ENCODE data around the gene SEPTIN5. TPM values are rescaled to one million over a fixed set of nuclear protein-coding genes. Genes with fewer than 3 reads are reported as not detected.
"Not testable (repeated sequence)": the region's sequence is repeated elsewhere in the genome, so short reads cannot be mapped to it uniquely, and the experiment has no call there.

The SEPTIN5 gene
- polyA plus RNA-seq, 6 donors from 2014 or later: 0.38 to 1.6 (median 1.0) TPM; not detected in 1

DNA sequence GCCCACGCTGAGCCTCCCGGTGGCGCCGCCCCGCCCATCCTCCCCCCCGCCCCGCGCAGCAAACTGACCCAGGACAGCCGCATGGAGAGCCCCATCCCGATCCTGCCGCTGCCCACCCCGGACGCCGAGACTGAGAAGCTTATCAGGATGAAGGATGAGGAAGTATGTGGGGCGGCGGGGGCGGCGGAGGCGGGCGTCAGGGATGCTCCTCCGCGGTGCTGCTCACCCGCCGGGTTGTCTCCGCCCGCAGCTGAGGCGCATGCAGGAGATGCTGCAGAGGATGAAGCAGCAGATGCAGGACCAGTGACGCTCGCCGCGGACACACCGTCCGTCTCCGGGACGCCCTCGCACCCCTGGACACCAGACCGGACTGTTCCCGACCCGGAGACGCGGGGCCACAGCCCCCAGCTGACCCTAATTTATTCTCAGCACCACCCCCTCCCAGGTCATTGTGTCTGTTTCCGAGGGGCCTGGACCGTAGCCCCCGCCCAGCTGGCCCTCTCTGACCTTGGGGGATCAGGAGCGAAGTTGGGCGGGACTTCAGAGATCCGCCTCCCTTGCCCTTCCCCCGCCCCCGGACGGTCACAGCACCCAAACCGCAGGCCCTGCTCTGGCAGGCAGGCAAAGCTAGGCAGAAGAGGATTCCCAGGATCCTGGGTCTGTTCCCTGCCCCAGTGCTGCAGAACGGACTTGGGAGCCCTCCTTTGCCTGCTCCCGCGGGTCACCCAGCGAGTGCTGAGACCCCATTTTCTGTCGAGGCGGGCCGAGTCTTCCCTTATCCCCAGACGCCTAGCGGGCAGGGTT, 8.1 kb downstream of the SEPTIN5 start:
- ATAC-seq (ENCODE audit: low read depth in 2 of 2) (no peak), DNase-seq (no peak)
- Mint-ChIP-seq H3K4me1 (peaks cover 20 to 32% (median 24%) of the 10 kb centered on the region in 3 donors), H3K27me3 (peaks cover 15 to 69% (median 56%) of the 10 kb centered on the region in 3 donors), H3K27ac (no peak overlapping the region), H3K4me3 (peak overlapping the region in 2 of 8 donors; percentile 12 to 42), H3K9me3 (peaks cover 0 to 3% (median 0%) of the 10 kb centered on the region in 7 donors), H3K36me3 (peaks cover 0 to 13% of the 10 kb centered on the region in 2 donors)

DNA sequence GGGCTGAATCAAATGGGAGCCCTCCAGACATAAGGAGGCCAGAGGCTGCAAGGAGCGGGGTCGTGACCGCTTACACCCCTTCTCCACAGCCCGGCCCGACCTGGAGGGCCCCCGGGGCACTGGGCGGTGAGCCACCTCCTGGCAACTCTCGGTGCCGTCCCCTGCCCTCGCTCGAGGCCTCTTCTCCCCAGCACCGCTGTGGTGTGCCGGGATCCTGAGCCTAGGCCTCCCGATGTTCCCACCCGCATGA, 8.6 kb downstream of the SEPTIN5 start:
- Mint-ChIP-seq H3K27me3 (peaks cover 19 to 69% (median 62%) of the 10 kb centered on the region in 3 donors), H3K9me3 (peaks cover 0 to 3% (median 0%) of the 10 kb centered on the region in 7 donors), H3K4me1 (peaks cover 20 to 27% (median 24%) of the 10 kb centered on the region in 3 donors), H3K36me3 (peaks cover 0 to 13% of the 10 kb centered on the region in 2 donors), H3K27ac (no peak overlapping the region), H3K4me3 (peak overlapping the region in 4 of 8 donors; percentile 66 to 83 (median 76))
- ATAC-seq (ENCODE audit: low read depth in 2 of 2) (no peak), DNase-seq (no peak)

DNA sequence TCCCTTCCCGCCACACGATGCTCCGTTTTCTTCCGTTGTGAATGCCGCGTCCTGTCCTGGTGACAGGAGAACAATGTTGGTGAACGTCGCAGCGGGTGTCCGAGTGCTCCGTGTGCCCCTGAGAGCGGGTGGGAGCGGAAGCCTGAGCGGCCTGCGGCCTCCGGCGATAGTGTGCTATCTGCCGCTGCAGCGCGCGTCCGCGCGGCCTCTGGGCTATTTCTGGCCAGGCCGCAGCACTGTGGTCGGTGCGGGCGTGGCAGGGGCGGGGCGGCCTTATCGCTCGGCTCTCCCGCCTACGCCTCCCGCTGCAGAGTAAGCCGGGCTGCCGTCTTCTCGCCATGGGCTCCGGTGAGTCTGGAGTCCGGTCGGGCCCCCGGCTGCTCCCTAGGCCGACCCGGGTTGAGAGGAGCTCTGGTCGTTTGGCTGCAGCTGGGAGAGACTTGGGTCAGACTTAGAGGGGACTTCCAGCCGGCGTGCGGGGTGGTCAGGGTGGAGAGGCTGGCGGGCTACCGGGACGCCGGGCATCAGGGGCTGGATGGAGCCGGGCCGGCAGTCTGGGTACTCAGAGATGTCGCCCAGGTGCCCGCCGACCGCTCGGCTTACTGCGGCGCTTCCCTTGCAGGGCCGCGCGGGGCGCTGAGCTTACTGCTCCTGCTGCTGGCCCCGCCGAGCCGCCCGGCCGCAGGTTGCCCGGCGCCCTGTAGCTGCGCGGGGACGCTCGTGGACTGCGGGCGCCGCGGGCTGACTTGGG, 9.1 kb downstream of the SEPTIN5 start, which contains the start of gene GP1BB:
Gene GP1BB (plus strand): TSS at position 308 of the 751 bp plus-strand sequence. CDS start 31 bp downstream, at position 339.
- Mint-ChIP-seq H3K4me1 (peaks cover 20 to 27% (median 24%) of the 10 kb centered on the region in 3 donors), H3K27me3 (peaks cover 20 to 74% (median 62%) of the 10 kb centered on the region in 3 donors), H3K4me3 (peak within 1 kb of the TSS in 6 of 8 donors; percentile 66 to 83 (median 76)), H3K36me3 (peaks cover 0 to 13% of the 10 kb centered on the region in 2 donors), H3K27ac (peak within 1 kb of the TSS in 1 of 6 donors; percentile 19), H3K9me3 (peaks cover 0 to 3% (median 0%) of the 10 kb centered on the region in 7 donors)
- DNase-seq: no peak
- peak; percentile 72 to 73 for ATAC-seq (ENCODE audit: low read depth in 2 of 2)

DNA sequence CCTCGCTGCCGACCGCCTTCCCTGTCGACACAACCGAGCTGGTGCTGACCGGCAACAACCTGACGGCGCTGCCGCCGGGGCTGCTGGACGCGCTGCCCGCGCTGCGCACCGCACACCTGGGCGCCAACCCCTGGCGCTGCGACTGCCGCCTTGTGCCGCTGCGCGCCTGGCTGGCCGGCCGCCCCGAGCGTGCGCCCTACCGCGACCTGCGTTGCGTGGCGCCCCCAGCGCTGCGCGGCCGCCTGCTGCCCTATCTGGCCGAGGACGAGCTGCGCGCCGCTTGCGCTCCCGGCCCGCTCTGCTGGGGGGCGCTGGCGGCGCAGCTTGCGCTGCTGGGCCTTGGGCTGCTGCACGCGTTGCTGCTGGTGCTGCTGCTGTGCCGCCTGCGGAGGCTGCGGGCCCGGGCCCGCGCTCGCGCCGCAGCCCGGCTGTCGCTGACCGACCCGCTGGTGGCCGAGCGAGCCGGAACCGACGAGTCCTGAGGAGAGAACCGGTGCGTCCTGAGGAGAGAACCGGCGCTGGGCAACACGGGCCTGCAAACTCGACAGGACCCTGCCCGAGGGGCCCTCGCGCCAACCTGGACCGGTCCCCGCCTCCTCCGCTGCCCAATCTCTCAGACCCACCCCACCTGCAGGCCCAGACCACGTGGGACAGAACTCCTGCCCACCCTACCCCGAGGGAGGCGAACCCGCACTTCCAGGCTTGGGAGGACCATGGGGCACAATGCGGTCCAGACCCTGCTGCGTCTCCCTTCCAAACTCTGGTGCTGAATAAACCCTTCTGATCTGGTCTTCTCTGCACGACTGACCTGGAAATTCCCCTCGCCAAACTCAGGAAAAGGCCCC, 9.9 kb downstream of the SEPTIN5 start:
- DNase-seq (no peak), ATAC-seq (ENCODE audit: low read depth in 2 of 2) (peak; percentile 48 to 70)
- Mint-ChIP-seq H3K4me1 (peaks cover 19 to 26% (median 22%) of the 10 kb centered on the region in 3 donors), H3K4me3 (peak overlapping the region in 7 of 8 donors; percentile 26 to 75 (median 71)), H3K36me3 (peaks cover 0 to 13% of the 10 kb centered on the region in 2 donors), H3K9me3 (peaks cover 0 to 3% (median 0%) of the 10 kb centered on the region in 7 donors), H3K27me3 (peaks cover 19 to 78% (median 60%) of the 10 kb centered on the region in 3 donors), H3K27ac (peak overlapping the region in 1 of 6 donors; percentile 21)

DNA sequence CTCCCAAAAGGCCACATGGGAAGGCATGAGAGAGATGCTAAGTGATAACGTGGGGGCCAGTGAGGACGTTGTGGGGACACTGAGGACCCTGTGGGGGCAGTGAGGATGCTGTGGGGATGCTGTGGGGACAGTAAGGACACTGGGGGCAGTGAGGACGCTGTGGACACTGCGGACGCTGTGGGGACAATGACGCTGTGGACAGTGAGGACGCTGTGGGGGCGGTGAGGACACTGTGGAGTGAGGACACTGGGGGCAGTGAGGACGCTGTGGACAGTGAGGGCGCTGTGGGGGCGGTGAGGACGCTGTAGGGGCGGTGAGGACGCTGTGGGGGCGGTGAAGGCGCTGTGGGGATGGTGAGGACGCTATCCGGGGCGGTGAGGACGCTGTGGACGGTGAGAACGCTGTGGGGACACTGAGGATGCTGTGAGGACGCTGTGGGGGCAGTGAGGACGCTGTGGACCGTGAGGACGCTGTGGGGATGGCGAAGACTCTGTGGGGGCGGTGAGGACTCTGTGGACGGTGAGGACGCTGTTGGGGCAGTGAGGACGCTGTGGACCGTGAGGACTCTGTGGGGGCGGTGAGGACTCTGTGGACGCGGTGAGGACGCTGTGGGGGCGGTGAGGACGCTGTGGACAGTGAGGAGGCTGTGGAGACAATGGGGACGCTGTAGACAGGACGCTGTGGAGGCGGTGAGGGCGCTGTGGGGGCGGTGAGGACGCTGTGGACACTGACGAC, 10.8 kb downstream of the SEPTIN5 start:
- Mint-ChIP-seq H3K27me3 (peaks cover 17 to 75% (median 51%) of the 10 kb centered on the region in 3 donors), H3K4me3 (peak overlapping the region; percentile 26 to 77 (median 71))

DNA sequence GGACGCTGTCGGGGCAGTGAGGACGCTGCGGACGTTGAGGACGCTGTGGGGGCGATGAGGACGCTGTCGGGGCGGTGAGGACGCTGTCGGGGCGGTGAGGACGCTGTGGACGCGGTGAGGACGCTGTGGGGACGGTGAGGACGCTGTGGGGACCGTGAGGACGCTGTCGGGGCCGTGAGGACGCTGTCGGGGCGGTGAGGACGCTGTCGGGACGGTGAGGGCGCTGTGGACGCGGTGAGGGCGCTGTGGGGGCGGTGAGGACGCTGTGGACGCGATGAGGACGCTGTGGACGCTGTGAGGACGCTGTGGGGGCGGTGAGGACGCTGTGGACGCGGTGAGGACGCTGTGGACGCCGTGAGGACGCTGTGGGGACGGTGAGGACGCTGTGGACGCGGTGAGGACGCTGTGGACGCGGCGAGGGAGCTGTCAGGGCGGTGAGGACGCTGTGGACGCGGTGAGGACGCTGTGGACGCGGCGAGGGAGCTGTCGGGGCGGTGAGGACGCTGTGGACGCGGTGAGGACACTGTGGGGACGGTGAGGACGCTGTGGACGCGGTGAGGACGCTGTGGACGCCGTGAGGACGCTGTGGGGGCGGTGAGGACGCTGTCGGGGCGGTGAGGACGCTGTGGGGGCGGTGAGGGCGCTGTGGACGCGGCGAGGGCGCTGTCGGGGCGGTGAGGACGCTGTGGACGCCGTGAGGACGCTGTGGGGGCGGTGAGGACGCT, 11.9 kb downstream of the SEPTIN5 start:
- DNase-seq; ATAC-seq (ENCODE audit: low read depth in 2 of 2); H3K9me3 Mint-ChIP-seq: not testable (repeated sequence)
- Mint-ChIP-seq H3K36me3 (peaks cover 0 to 13% of the 10 kb centered on the region in 2 donors), H3K27ac (peak overlapping the region in 1 of 6 donors; percentile 54), H3K4me3 (peak overlapping the region in 1 of 8 donors; percentile 79), H3K27me3 (peaks cover 24 to 75% (median 40%) of the 10 kb centered on the region in 3 donors), H3K4me1 (peaks cover 16 to 25% (median 24%) of the 10 kb centered on the region in 3 donors)

More for the DNA sequence above, 10.8 kb downstream of the SEPTIN5 start:
- peaks cover 0 to 13% of the 10 kb centered on the region in 2 donors for H3K36me3 Mint-ChIP-seq
- peak overlapping the region in 2 of 6 donors; percentile 28 to 73 for H3K27ac Mint-ChIP-seq
- no peak for ATAC-seq (ENCODE audit: low read depth in 2 of 2)
- peaks cover 0 to 3% (median 0%) of the 10 kb centered on the region in 7 donors for H3K9me3 Mint-ChIP-seq
- DNase-seq: no peak
- H3K4me1 Mint-ChIP-seq: peaks cover 14 to 19% (median 19%) of the 10 kb centered on the region in 3 donors

DNA sequence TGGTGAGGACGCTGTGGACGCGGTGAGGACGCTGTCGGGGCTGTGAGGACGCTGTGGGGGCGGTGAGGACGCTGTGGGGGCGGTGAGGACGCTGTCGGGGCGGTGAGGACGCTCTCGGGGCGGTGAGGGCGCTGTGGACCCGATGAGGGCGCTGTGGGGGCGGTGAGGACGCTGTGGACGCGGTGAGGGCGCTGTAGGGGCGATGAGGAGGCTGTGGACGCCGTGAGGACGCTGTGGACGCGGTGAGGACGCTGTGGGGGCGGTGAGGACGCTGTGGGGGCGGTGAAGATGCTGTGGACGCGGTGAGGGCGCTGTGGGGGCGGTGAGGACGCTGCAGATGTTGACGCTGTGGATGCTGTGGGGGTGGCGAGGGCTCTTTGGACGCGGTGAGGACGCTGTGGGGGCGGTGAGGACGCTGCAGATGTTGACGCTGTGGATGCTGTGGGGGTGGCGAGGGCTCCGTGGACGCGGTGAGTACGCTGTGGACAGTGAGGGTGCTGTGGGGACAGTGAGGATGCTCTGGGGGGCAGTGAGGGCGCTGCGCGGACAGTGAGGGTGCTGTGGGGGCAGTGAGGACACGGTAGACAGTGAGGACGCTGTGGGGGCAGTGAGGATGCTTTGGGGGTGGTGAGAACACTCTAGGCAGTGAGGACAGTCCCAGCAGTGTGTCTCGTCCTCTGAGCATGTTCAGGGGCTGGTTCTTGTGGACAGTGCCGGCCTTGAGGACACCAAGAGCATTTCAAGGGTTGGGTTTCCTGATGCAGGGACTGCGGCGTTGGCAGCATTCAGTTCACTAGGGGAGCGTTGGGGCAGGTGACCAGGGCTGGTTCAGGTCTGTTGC, 13.2 kb downstream of the SEPTIN5 start:
- ATAC-seq (ENCODE audit: low read depth in 2 of 2): no peak
- DNase-seq: no peak
- Mint-ChIP-seq H3K27ac (peak overlapping the region in 1 of 6 donors; percentile 89), H3K4me3 (peak overlapping the region in 3 of 8 donors; percentile 21 to 63 (median 22)), H3K36me3 (peaks cover 0 to 13% of the 10 kb centered on the region in 2 donors), H3K9me3 (no peaks in the 10 kb centered on the region), H3K27me3 (peaks cover 24 to 71% (median 35%) of the 10 kb centered on the region in 3 donors), H3K4me1 (peaks cover 16 to 25% (median 24%) of the 10 kb centered on the region in 3 donors)

DNA sequence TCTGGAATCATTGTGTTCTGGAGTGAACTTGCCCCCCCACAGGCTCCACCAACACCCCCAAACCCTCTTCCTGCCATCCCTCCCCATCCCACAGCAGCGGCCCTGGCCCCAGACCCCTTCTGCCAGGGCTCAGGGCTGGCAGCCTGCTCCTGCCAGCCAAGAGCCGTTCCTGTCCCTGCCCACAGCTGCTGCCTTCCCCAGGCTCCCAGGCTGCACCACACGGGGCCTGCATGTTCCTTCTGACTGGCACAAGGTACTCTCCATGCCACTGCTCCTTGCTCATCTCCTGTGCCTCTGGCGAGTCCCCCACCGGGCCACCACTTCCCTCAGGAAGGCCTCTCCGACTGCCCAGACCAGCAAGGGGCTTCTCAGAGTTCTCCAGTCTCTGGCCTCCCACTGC, 14.0 kb downstream of the SEPTIN5 start:
- Mint-ChIP-seq H3K4me1 (peaks cover 12 to 21% (median 17%) of the 10 kb centered on the region in 3 donors), H3K27me3 (peaks cover 24 to 71% (median 29%) of the 10 kb centered on the region in 3 donors), H3K4me3 (peak overlapping the region in 2 of 8 donors; percentile 4 to 21), H3K9me3 (no peaks in the 10 kb centered on the region), H3K36me3 (peaks cover 0 to 13% of the 10 kb centered on the region in 2 donors), H3K27ac (no peak overlapping the region)
- ATAC-seq (ENCODE audit: low read depth in 2 of 2) (no peak), DNase-seq (no peak)

DNA sequence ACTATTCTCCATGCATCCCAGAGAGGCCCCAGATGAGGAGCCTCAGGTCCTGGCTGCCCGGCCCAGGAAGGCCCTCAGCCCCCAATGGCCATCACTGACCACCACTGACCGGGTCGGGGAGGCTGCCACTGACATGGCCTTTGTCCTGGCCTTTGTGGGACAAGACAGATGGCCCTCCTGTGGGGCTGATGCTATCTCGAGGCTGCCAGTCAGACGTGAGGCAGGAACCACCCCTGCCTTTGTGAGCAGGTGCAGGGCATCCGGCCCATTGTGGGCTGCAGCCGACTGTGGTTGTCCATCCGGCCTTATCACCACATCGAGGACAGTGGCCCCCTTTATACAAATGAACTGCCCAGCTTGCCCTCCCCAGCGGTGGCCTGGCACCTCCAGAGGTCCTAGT, 14.5 kb downstream of the SEPTIN5 start:
- ATAC-seq (ENCODE audit: low read depth in 2 of 2) (no peak), DNase-seq (no peak)
- peaks cover 24 to 72% (median 30%) of the 10 kb centered on the region in 3 donors for H3K27me3 Mint-ChIP-seq
- H3K36me3 Mint-ChIP-seq: peaks cover 0 to 13% of the 10 kb centered on the region in 2 donors
- H3K4me1 Mint-ChIP-seq: peaks cover 12 to 17% (median 16%) of the 10 kb centered on the region in 3 donors
- H3K27ac Mint-ChIP-seq: no peak overlapping the region
- no peak overlapping the region for H3K4me3 Mint-ChIP-seq
- H3K9me3 Mint-ChIP-seq: no peaks in the 10 kb centered on the region

DNA sequence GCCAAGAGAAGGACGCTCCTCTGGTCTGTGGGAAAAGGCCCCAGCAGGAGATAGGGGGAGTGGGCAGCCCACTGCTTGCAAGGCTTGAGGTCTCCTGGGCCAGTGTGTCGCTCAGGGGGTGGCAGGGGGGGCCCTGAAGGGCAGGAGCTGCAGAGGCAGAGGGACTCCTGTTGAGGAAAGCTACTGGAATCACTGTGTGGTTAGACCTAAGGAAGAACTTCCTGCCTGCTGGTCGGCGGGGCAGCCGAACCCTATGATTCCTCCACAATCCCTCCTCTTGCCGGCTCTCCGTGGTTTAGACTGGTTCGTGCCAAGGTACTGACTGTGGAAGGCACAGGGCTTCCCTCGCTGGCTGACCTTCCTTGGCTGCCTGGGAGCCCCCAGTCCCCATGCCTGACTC, 15.2 kb downstream of the SEPTIN5 start:
- peaks cover 23 to 74% (median 33%) of the 10 kb centered on the region in 3 donors for H3K27me3 Mint-ChIP-seq
- peaks cover 11 to 17% (median 15%) of the 10 kb centered on the region in 3 donors for H3K4me1 Mint-ChIP-seq
- no peak for ATAC-seq (ENCODE audit: low read depth in 2 of 2)
- H3K4me3 Mint-ChIP-seq: peak overlapping the region in 1 of 8 donors; percentile 25
- no peak overlapping the region for H3K27ac Mint-ChIP-seq
- no peak for DNase-seq
- peaks cover 0 to 13% of the 10 kb centered on the region in 2 donors for H3K36me3 Mint-ChIP-seq
- H3K9me3 Mint-ChIP-seq: no peaks in the 10 kb centered on the region

DNA sequence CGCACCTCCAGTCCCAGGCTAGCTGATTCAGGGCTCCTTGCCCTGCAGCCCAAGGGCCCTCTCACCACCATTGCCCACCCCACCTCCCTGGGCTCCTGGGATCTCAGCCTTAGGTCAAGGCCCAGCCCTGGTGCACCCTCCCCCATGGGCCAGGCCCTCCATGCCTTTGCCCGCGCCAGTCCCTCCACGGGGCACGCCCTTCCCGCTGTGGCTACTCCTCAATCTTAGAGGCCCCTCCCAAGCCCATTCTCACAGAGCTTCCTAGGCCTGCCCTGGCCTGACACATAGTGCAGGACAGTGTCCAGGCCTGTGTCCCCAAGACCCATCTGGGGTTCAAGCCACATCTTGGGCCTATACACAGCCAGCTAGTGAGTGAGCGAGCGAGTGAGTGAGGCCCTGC, 15.9 kb downstream of the SEPTIN5 start:
- H3K9me3 Mint-ChIP-seq: no peaks in the 10 kb centered on the region
- peaks cover 0 to 6% of the 10 kb centered on the region in 2 donors for H3K36me3 Mint-ChIP-seq
- peak; percentile 4 to 7 for ATAC-seq (ENCODE audit: low read depth in 2 of 2)
- H3K27me3 Mint-ChIP-seq: peaks cover 16 to 69% (median 26%) of the 10 kb centered on the region in 3 donors
- H3K4me1 Mint-ChIP-seq: peaks cover 6 to 10% (median 8%) of the 10 kb centered on the region in 3 donors
- DNase-seq: no peak
- H3K27ac Mint-ChIP-seq: peak overlapping the region in 1 of 6 donors; percentile 42
- H3K4me3 Mint-ChIP-seq: peak overlapping the region in 3 of 8 donors; percentile 25 to 67 (median 65)

All from naive B cell (primary cell).